Measurements from ENCODE around the gene SLC7A4.

The SLC7A4 gene

DNA sequence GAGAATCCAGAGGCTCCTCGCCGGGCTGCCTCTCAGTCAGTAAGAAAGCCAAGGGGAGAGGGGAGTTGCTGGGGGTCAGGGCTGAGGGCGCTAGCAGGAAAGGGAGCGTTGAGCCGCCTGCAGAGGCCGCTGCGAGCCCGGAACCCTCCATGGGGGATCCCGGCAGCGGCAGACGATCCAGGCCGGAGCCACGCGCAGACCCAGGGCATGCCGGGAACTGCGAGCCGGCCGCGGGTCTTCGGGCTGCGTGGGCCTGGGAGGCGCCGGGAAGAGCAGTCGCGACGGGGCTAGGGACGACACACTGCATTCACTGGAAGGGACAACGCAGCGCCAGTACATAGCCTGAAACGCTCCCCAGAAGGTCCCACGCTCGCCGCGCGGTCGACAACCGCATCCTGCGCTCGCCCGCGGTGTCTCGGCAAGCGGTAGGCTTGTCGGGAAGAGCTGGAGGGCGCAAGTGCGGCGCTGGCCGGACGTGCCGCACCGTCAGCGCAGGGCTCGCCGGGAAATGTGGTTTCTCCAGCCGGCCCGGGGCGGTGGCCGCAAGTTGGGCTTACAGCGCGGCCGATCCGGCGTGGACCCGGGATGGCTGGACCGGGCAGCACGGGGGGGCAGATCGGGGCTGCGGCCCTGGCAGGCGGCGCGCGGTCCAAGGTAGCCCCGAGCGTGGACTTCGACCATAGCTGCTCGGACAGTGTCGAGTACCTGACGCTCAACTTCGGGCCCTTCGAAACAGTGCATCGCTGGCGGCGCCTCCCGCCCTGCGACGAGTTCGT lies 50.4 kb downstream of the SLC7A4 start, which contains the start of gene LZTR1:
Gene LZTR1, plus strand, starts transcription at position 511 of the 776 bp plus-strand sequence. Its CDS starts 75 bp downstream, at position 586.
- peak; percentile 51 for DNase-seq

DNA sequence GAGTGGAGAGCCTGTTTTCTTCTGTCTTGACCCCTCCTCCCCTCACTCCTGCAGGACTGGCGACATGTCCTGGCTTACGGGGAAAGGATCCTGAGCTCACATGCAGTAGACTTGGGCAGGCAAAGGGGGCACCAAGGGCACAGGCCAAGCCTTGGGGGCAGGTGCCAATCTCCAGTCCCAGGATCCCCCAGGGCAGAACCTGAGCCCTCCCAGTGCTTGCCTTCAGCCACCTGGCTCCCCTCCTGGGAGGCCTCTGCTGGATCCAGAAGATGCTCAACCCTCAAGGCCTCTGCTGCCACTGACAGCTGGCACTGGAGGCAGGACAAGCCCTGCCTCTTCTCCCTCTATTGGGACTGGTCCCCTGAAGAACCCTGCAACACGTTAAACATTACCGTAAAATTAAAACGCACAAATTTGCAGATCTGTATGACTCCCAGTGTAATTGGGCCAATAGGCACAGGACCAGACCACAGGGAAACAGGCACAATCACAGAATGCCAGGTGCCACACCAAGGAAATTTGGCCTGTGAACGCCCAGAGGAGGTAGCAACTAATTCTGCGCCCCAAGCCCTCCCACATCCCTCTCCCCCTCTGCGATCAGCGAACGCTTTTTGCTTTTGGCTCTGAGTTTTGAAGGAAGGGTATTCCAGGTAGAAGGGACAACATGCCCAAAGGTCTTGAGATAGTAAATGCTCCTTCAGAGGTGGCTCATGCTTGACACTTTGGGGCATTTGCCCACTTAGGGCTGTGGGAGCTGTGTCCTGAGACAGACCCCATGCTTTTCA lies 51.2 kb downstream of the SLC7A4 start:
- DNase-seq: no peak

DNA sequence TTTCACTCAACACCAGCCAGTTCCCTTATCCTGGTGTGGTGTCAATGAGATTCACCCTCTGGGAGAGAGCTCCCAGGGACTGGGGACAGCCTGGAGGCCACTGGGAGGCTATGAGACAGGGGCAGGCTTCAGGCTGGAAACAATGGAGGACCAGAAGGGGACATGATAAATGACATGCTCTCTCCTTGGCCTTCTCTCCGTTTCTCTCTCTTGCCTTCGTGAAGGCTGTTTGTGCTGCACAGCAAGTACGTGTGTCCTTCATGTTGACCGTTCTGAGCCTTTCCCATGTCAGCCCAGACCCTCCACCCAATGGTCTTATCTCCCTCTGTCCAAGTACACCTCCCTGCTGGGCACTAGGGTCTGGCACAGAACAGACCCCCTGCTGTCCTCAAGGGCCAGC lies 51.8 kb downstream of the SLC7A4 start:
- no peak for DNase-seq

DNA sequence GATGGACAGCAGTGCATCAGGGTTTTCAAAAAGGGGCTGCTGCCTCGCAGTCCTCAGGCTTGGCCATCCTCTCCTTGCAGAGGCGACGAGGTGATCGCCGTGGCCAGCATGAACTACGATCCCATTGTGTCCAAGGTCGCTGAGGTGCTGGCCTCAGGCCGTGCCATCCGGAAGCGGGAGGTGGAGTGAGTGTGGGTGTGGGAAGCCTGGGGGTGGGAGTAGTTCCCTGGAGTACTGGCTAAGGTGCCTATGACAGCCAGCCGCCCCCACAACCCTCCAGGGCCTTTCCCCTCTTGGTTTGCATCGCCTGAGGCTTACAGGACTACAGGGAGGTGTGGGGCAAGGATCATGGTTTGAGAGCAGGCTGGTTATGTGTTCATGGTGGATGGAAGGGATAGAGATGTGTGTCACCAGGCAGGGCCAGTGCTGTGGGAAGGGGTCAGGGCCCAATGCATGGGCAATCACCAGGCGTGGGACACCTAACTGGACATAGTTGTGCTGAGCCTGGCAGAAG lies 52.4 kb downstream of the SLC7A4 start:
- no peak for DNase-seq

DNA sequence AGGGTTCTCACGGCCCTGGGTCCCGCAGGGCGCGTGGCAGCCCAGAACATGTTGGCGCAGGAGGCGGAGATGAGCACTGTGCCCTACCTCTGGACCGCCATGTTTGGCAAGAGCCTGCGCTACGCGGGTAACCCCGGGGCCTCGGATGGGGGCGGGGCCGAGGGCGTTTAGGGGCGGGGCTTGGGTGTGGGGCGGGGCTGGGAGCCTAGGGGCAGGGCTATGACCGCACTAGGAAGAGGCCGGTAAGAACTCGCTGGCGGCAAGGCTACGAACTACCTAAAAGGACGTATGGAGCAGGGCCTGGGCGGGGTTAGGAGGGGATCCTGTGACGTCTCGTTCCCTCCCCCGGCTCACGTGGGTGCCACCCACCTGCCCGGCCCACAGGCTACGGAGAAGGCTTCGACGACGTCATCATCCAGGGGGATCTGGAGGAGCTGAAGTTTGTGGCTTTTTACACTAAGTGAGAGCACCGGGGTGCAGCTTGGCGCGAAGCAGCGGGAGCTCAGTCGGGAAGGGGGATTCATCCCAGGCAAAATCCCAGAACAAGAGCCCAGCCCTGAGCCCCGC lies 53.0 kb downstream of the SLC7A4 start:
- DNase-seq: peak; percentile 43
